GM23338 (cell line): Measurements from ENCODE around the gene CSF1R. TPM values are rescaled to one million over a fixed set of nuclear protein-coding genes. Genes with fewer than 3 reads are reported as not detected.

ENCODE experiments used
- ATAC-seq: fragments of 200-7000 bp; cut with Tn5 transposase; 3 replicates; pipeline ENCODE4 v1.9.1; 2020
- DNase-seq: peaks from one replicate; pipeline ENCODE4 v3.0.0-alpha.2; 2015; ENCODE audit warnings: low spot score
- H2AFZ ChIP-seq: fragments of 200-600 bp; sonication (generic); 2 replicates; pipeline ENCODE4 v1.8.0; 2016; ENCODE audit warnings: antibody characterized with exemption, mild to moderate bottlenecking, moderate library complexity
- H3F3A ChIP-seq: fragments of 200-600 bp; sonication (generic); replicated peaks from 2 replicates; pipeline ENCODE4 v1.8.0; 2017; ENCODE audit warnings: antibody characterized with exemption, mixed run types, low read depth
- H3K27ac ChIP-seq: fragments of 200-600 bp; sonication (generic); 2 replicates; pipeline ENCODE4 v1.6.1; 2016; ENCODE audit warnings: low read depth
- H3K27me3 ChIP-seq: fragments of 200-600 bp; sonication (generic); 2 replicates; pipeline ENCODE4 v1.8.0; 2016; ENCODE audit warnings: mild to moderate bottlenecking, mixed run types, moderate library complexity; ENCODE audit not compliant: insufficient read depth
- H3K36me3 ChIP-seq: fragments of 200-600 bp; sonication (generic); 2 replicates; pipeline ENCODE4 v1.8.0; 2016; ENCODE audit warnings: mild to moderate bottlenecking; ENCODE audit not compliant: insufficient read depth
- H3K4me1 ChIP-seq: fragments of 200-600 bp; sonication (generic); 2 replicates; pipeline ENCODE4 v1.8.0; 2016; ENCODE audit warnings: mild to moderate bottlenecking, moderate library complexity; ENCODE audit not compliant: insufficient read depth
- H3K4me2 ChIP-seq: fragments of 200-600 bp; sonication (generic); 2 replicates; pipeline ENCODE4 v1.7.1; 2017; ENCODE audit warnings: mixed run types
- H3K4me3 ChIP-seq: fragments of 200-600 bp; sonication (generic); 2 replicates; pipeline ENCODE4 v1.6.1; 2016; ENCODE audit warnings: mixed run types
- H3K79me2 ChIP-seq: fragments of 200-600 bp; sonication (generic); replicated peaks from 2 replicates; pipeline ENCODE4 v1.8.0; 2017; ENCODE audit warnings: mild to moderate bottlenecking; ENCODE audit not compliant: insufficient read depth
- H3K9me2 ChIP-seq: fragments of 200-600 bp; sonication (generic); 2 replicates; pipeline ENCODE4 v1.8.0; 2017; ENCODE audit not compliant: insufficient read depth
- H4K20me1 ChIP-seq: fragments of 200-600 bp; sonication (generic); replicated peaks from 2 replicates; pipeline ENCODE4 v1.8.0; 2017; ENCODE audit warnings: mild to moderate bottlenecking; ENCODE audit not compliant: insufficient read depth
- H3K27ac Mint-ChIP-seq: 2 replicates; pipeline ENCODE4 v1.8.0; 2020; ENCODE audit warnings: inconsistent platforms, mild to moderate bottlenecking, moderate library complexity, mixed read lengths
- H3K27me3 Mint-ChIP-seq: 3 replicates; pipeline ENCODE4 v1.8.0; 2022; ENCODE audit warnings: low read depth, mild to moderate bottlenecking, moderate library complexity, mixed read lengths, inconsistent platforms; ENCODE audit not compliant: insufficient read depth, poor library complexity
- H3K36me3 Mint-ChIP-seq: 3 replicates; pipeline ENCODE4 v1.8.0; 2021; ENCODE audit warnings: low read depth, mild to moderate bottlenecking, inconsistent platforms, moderate library complexity, mixed read lengths
- H3K4me1 Mint-ChIP-seq: 3 replicates; pipeline ENCODE4 v1.8.0; 2020; ENCODE audit warnings: mild to moderate bottlenecking, inconsistent platforms, mixed read lengths
- H3K4me3 Mint-ChIP-seq: 3 replicates; pipeline ENCODE4 v1.8.0; 2021; ENCODE audit warnings: moderate library complexity, mild to moderate bottlenecking, inconsistent platforms, mixed read lengths
- H3K9me3 Mint-ChIP-seq: 3 replicates; pipeline ENCODE4 v1.8.0; 2020; ENCODE audit warnings: moderate library complexity, mild to moderate bottlenecking, inconsistent platforms, mixed read lengths
- CREB1 ChIP-seq: fragments of 250-450 bp; sonication (Bioruptor Pico); IDR thresholded peaks from 2 replicates; pipeline ENCODE4 v1.5.0; 2020; ENCODE audit warnings: low read depth, mild to moderate bottlenecking, moderate library complexity
- JUNB ChIP-seq: IDR thresholded peaks from one replicate; pipeline ENCODE4 v1.6.1; 2016; ENCODE audit warnings: antibody characterized with exemption; ENCODE audit not compliant: unreplicated experiment
- ZNF462 ChIP-seq: fragments of 250-450 bp; sonication (Bioruptor Pico); IDR thresholded peaks from 2 replicates; pipeline ENCODE4 v1.5.0; 2020; ENCODE audit warnings: mild to moderate bottlenecking, moderate library complexity
- polyA plus RNA-seq: library from polyadenylated mRNA; unstranded; fragments of >200 nt; fragmentation: Nextera tagmentation; extraction: Ambion mirVana; gene quantifications from 2 replicates; pipeline ENCODE4 v1.2.1, GENCODE V29; 2016
- total RNA-seq: library from RNA; depleted of rRNA; stranded (reverse); fragments of >200 nt; shearing (Covaris generic); gene quantifications from 2 replicates; pipeline ENCODE4 v1.2.3, GENCODE V29; 2014
- TF ChIP-seq, protein P1 (sequence below): IDR thresholded peaks from 2 replicates; pipeline ENCODE4 v1.6.1; 2016; ENCODE audit warnings: antibody characterized with exemption

CSF1R gene
- total and polyA plus RNA-seq, 2 experiments from 2014 or later = 0.21 TPM; not detected in 1

DNA sequence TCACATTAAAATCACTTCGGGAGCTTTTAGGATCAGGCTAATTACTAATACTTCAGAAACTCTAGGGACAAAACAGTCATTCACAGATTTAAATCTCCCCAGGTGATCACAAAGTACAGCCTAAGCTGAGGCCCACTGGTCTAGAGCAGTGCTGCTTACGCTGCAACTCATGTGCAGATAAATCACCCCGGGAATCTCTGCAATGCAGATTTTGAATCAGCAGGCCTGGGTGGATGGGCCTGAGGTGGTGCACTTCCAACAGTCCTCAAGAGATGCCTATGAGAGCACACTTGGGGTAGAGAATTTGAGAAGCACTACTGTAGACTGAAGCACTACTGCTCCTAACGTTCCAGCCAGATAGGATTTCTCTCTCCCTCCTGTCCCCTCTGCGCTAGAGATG is 28.4 kb downstream of the CSF1R start (continued):
- TF ChIP-seq ZNF462 (CRISPR knock-in tag) = no peak

DNA sequence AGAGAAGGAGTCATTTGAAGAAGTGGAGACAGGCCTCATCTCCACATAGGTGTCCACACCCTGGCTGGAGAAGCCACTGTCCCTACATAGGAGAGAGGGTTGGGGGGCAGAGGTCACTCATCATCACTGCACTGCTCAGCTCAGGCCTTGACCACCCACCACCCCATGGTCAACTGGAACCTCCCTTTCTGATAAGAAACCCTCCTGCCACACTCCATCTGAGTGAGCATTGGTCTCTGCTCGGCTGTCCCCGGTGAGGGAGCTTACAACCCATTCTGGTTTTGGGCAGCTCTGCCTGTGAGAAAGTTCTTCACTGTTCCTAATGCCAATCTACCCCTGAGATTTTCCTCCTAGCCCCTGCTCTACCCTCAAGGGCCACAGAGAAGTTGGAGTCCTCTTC is 28.8 kb downstream of the CSF1R start:
- H3K4me2 ChIP-seq = peak overlapping the region; percentile 43; the same call in 1 of the 2 replicates
- peaks cover 16% of the 10 kb centered on the region for H3K4me1 Mint-ChIP-seq
- peaks cover 8% of the 10 kb centered on the region; the same call in 1 of the 2 replicates for H3K4me1 ChIP-seq
- no peak overlapping the region for H3K4me3 ChIP-seq
- H4K20me1 ChIP-seq = no peaks in the 10 kb centered on the region
- H3K9me2 ChIP-seq = no peaks in the 10 kb centered on the region
- no peaks in the 10 kb centered on the region for H3F3A ChIP-seq
- H3K9me3 Mint-ChIP-seq = no peaks in the 10 kb centered on the region; the same call in 2 of the 3 replicates
- H2AFZ ChIP-seq = no peak overlapping the region
- no peaks in the 10 kb centered on the region for H3K79me2 ChIP-seq
- H3K4me3 Mint-ChIP-seq = peak overlapping the region; percentile 12; the same call in 1 of the 3 replicates
- no peaks in the 10 kb centered on the region for H3K36me3 ChIP-seq
- H3K27ac ChIP-seq = peak overlapping the region; percentile 50; the same call in 1 of the 2 replicates
- H3K27ac Mint-ChIP-seq = peak overlapping the region; percentile 59; the same call in 1 of the 2 replicates
- no peak for DNase-seq
- peaks cover 17% of the 10 kb centered on the region for H3K36me3 Mint-ChIP-seq
- H3K27me3 Mint-ChIP-seq = peaks cover 7% of the 10 kb centered on the region
- ATAC-seq = peak; percentile 27; the same call in 2 of the 3 replicates
- no peaks in the 10 kb centered on the region for H3K27me3 ChIP-seq
- no peak for TF ChIP-seq JUNB

GRCh38 chr5:150057052-150057451 is 29.3 kb downstream of the CSF1R start:
- H3K36me3 Mint-ChIP-seq = peaks cover 22% of the 10 kb centered on the region
- TF ChIP-seq, protein P1, sequence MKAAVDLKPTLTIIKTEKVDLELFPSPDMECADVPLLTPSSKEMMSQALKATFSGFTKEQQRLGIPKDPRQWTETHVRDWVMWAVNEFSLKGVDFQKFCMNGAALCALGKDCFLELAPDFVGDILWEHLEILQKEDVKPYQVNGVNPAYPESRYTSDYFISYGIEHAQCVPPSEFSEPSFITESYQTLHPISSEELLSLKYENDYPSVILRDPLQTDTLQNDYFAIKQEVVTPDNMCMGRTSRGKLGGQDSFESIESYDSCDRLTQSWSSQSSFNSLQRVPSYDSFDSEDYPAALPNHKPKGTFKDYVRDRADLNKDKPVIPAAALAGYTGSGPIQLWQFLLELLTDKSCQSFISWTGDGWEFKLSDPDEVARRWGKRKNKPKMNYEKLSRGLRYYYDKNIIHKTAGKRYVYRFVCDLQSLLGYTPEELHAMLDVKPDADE = no peak
- no peak for TF ChIP-seq CREB1 (CRISPR knock-in tag)
- ATAC-seq = no peak
- H3K9me3 Mint-ChIP-seq = no peaks in the 10 kb centered on the region; the same call in 2 of the 3 replicates
- Histone ChIP-seq H3K4me3 (no peak overlapping the region), H3K9me2 (no peaks in the 10 kb centered on the region), H3K4me1 (peaks cover 8% of the 10 kb centered on the region; the same call in 1 of the 2 replicates), H3K27ac (no peak overlapping the region), H4K20me1 (no peaks in the 10 kb centered on the region), H3K79me2 (no peaks in the 10 kb centered on the region), H3K27me3 (no peaks in the 10 kb centered on the region), H2AFZ (no peak overlapping the region), H3F3A (no peaks in the 10 kb centered on the region), H3K36me3 (no peaks in the 10 kb centered on the region), H3K4me2 (no peak overlapping the region)
- DNase-seq = no peak
- H3K4me1 Mint-ChIP-seq = peaks cover 16% of the 10 kb centered on the region
- no peak overlapping the region for H3K27ac Mint-ChIP-seq
- peaks cover 7% of the 10 kb centered on the region for H3K27me3 Mint-ChIP-seq
- H3K4me3 Mint-ChIP-seq = no peak overlapping the region
